GM23248 (cell line): ENCODE data around the gene EIF3K.

Experiments
- EZH2 ChIP-seq: fragments of 200-600 bp; sonication (generic); IDR thresholded peaks from 2 replicates; pipeline ENCODE4 v1.6.1; 2018; ENCODE audit warnings: antibody characterized with exemption, mild to moderate bottlenecking; ENCODE audit not compliant: insufficient read depth, poor library complexity, severe bottlenecking
- EZH2phosphoT487 ChIP-seq: fragments of 200-600 bp; sonication (generic); IDR thresholded peaks from 2 replicates; pipeline ENCODE4 v1.6.1; 2018; ENCODE audit warnings: antibody characterized with exemption, moderate library complexity, mild to moderate bottlenecking, low read depth; ENCODE audit not compliant: insufficient read depth

DNA sequence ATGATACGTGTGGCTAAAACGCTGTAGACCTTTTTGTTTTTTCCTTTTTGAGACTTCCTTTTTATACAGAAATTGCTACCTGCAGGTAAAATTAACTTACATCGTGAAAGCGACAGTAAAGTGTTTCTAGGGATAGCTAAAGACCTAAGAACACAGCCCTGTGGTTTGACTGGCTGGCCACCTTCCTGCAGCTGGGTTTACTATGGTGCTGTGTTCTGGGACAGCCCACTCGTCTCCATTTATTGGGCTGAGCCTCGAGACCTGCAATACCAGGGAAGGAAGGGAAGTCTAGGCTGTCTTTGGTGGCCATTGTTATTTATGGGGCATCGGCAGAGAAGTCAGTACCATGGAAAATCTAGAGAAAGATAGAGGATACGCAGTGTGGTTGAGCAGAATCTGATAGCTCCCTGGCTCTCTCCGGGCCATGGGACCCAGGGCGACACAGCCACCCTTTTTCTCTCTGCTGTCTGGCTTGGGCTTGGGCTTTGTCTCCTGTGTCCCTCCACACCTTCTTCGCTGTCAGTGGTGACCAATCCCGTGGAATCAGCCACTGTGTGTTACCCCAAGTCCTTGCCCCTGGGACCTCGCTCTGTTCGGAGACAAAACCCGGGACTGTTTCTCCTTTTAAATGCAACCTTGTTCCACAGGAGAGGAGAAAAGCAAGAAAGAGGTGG lies 59.4 kb downstream of the EIF3K start:
- TF ChIP-seq EZH2 (no peak), EZH2phosphoT487 (no peak)
